Activated CD8-positive, alpha-beta T cell treated with anti-CD3 and anti-CD28 coated beads, Interleukin-2, amount 10 ng/mL, durations not matched to agents 7 days and 5 days (primary cell): ENCODE measurements around the gene AGMO. TPM values are rescaled to one million over a fixed set of nuclear protein-coding genes. Genes with fewer than 3 reads are reported as not detected.

Experiments used
- ATAC-seq: fragments of 150-1000 bp; cut with Tn5 transposase; one replicate; pipeline ENCODE4 v1.10.0; 2021; ENCODE audit warnings: moderate library complexity
- CTCF ChIA-PET: fragments of 350-600 bp; sonication (Branson Sonifier 250); formaldehyde crosslinking; loops from one replicate; lab custom pipeline; 2021; ENCODE audit warnings: antibody characterized with exemption; lab: Charles Lee
- POLR2A ChIA-PET: fragments of 350-600 bp; sonication (Branson Sonifier 250); formaldehyde crosslinking; loops from one replicate; lab custom pipeline; 2021; ENCODE audit warnings: antibody characterized with exemption; lab: Charles Lee
- DNase-seq: peaks from one replicate; pipeline ENCODE4 v3.0.0-alpha.2; 2020
- H3K27ac Mint-ChIP-seq: one replicate; pipeline ENCODE4 v1.8.0; 2021; ENCODE audit warnings: mild to moderate bottlenecking, mixed read lengths
- H3K27me3 Mint-ChIP-seq: one replicate; pipeline ENCODE4 v1.8.0; 2021; ENCODE audit warnings: low read depth, mixed read lengths
- H3K36me3 Mint-ChIP-seq: one replicate; pipeline ENCODE4 v1.8.0; 2021; ENCODE audit warnings: low read depth, mixed read lengths
- H3K4me1 Mint-ChIP-seq: one replicate; pipeline ENCODE4 v1.8.0; 2021; ENCODE audit warnings: low read depth, mixed read lengths
- H3K4me3 Mint-ChIP-seq: one replicate; pipeline ENCODE4 v1.8.0; 2021; ENCODE audit warnings: mild to moderate bottlenecking, mixed read lengths
- H3K9me3 Mint-ChIP-seq: one replicate; pipeline ENCODE4 v1.8.0; 2022; ENCODE audit warnings: mixed read lengths; ENCODE audit not compliant: insufficient read depth
- total RNA-seq, 2 experiments: library from RNA; stranded (reverse); gene quantifications; one replicate each; pipeline ENCODE4 v1.2.3, GENCODE V29; 2021

Gene AGMO
- total RNA-seq, 2 experiments from 2014 or later = not detected

GRCh38 chr7:15219758-15220157 lies 342.1 kb downstream of the AGMO start:
- POLR2A ChIA-PET = no interaction called here
- Mint-ChIP-seq H3K4me1 (no peaks in the 10 kb centered on the region), H3K27ac (no peak overlapping the region)

GRCh38 chr7:15218261-15218660 lies 343.6 kb downstream of the AGMO start:
- CTCF ChIA-PET = no interaction called here
- POLR2A ChIA-PET = no interaction called here
- DNase-seq (no peak), ATAC-seq (no peak)
- no peak overlapping the region for H3K27ac Mint-ChIP-seq
- peaks cover 13% of the 10 kb centered on the region for H3K9me3 Mint-ChIP-seq
- no peak overlapping the region for H3K4me3 Mint-ChIP-seq
- H3K4me1 Mint-ChIP-seq = no peaks in the 10 kb centered on the region
- H3K36me3 Mint-ChIP-seq = no peaks in the 10 kb centered on the region
- no peaks in the 10 kb centered on the region for H3K27me3 Mint-ChIP-seq

More at GRCh38 chr7:15219758-15220157, 342.1 kb downstream of the AGMO start:
- Mint-ChIP-seq H3K27me3 (no peaks in the 10 kb centered on the region), H3K36me3 (no peaks in the 10 kb centered on the region), H3K4me3 (no peak overlapping the region), H3K9me3 (peaks cover 8% of the 10 kb centered on the region)
- CTCF ChIA-PET = no interaction called here
- ATAC-seq = no peak
- DNase-seq = no peak

- Mint-ChIP-seq H3K9me3 (peaks cover 13% of the 10 kb centered on the region), H3K27ac (no peak overlapping the region), H3K4me3 (no peak overlapping the region), H3K27me3 (no peaks in the 10 kb centered on the region), H3K36me3 (no peaks in the 10 kb centered on the region), H3K4me1 (no peaks in the 10 kb centered on the region)
- ATAC-seq = no peak
- POLR2A ChIA-PET = no interaction called here
- CTCF ChIA-PET = no interaction called here
- DNase-seq = no peak
These were observed 346.2 kb downstream of the AGMO start for GRCh38 chr7:15215616-15216015.

GRCh38 chr7:15214976-15215375 lies 346.8 kb downstream of the AGMO start:
- H3K9me3 Mint-ChIP-seq = peaks cover 13% of the 10 kb centered on the region
- H3K27ac Mint-ChIP-seq = no peak overlapping the region
- DNase-seq (no peak), ATAC-seq (no peak)
- ChIA-PET CTCF (no interaction called here), POLR2A (no interaction called here)
- no peaks in the 10 kb centered on the region for H3K27me3 Mint-ChIP-seq
- H3K4me3 Mint-ChIP-seq = no peak overlapping the region
- no peaks in the 10 kb centered on the region for H3K4me1 Mint-ChIP-seq
- no peaks in the 10 kb centered on the region for H3K36me3 Mint-ChIP-seq

GRCh38 chr7:15213093-15213492 lies 348.7 kb downstream of the AGMO start:
- H3K4me1 Mint-ChIP-seq = no peaks in the 10 kb centered on the region
- H3K27ac Mint-ChIP-seq = no peak overlapping the region
- DNase-seq (no peak), ATAC-seq (no peak)
- ChIA-PET POLR2A (no interaction called here), CTCF (no interaction called here)
- no peak overlapping the region for H3K4me3 Mint-ChIP-seq
- H3K36me3 Mint-ChIP-seq = no peaks in the 10 kb centered on the region
- H3K27me3 Mint-ChIP-seq = no peaks in the 10 kb centered on the region
- H3K9me3 Mint-ChIP-seq = peaks cover 13% of the 10 kb centered on the region

GRCh38 chr7:15209429-15209828 lies 352.4 kb downstream of the AGMO start:
- ChIA-PET CTCF (no interaction called here), POLR2A (no interaction called here)
- DNase-seq (no peak), ATAC-seq (no peak)
- Mint-ChIP-seq H3K27ac (no peak overlapping the region), H3K9me3 (peaks cover 7% of the 10 kb centered on the region), H3K4me3 (no peak overlapping the region), H3K4me1 (no peaks in the 10 kb centered on the region), H3K36me3 (no peaks in the 10 kb centered on the region), H3K27me3 (no peaks in the 10 kb centered on the region)

GRCh38 chr7:15204421-15204820 lies 357.4 kb downstream of the AGMO start:
- CTCF ChIA-PET = no interaction called here
- H3K36me3 Mint-ChIP-seq = no peaks in the 10 kb centered on the region
- no peak overlapping the region for H3K27ac Mint-ChIP-seq

GRCh38 chr7:15199482-15199881 lies 362.3 kb downstream of the AGMO start:
- Mint-ChIP-seq H3K4me3 (no peak overlapping the region), H3K27ac (no peak overlapping the region), H3K36me3 (no peaks in the 10 kb centered on the region), H3K27me3 (no peaks in the 10 kb centered on the region), H3K9me3 (no peaks in the 10 kb centered on the region), H3K4me1 (no peaks in the 10 kb centered on the region)
- no peak for ATAC-seq
- no peak for DNase-seq
- ChIA-PET POLR2A (no interaction called here), CTCF (no interaction called here)

More at GRCh38 chr7:15204421-15204820, 357.4 kb downstream of the AGMO start:
- ATAC-seq = no peak
- POLR2A ChIA-PET = no interaction called here
- H3K4me3 Mint-ChIP-seq = no peak overlapping the region
- DNase-seq = no peak
- peaks cover 6% of the 10 kb centered on the region for H3K9me3 Mint-ChIP-seq
- H3K27me3 Mint-ChIP-seq = no peaks in the 10 kb centered on the region
- no peaks in the 10 kb centered on the region for H3K4me1 Mint-ChIP-seq

GRCh38 chr7:15197042-15197977 lies 364.5 kb downstream of the AGMO start:
- Mint-ChIP-seq H3K4me3 (no peak overlapping the region), H3K4me1 (no peaks in the 10 kb centered on the region), H3K36me3 (no peaks in the 10 kb centered on the region), H3K27me3 (no peaks in the 10 kb centered on the region), H3K9me3 (no peaks in the 10 kb centered on the region), H3K27ac (no peak overlapping the region)
- DNase-seq (no peak), ATAC-seq (no peak)
- POLR2A ChIA-PET = no interaction called here
- CTCF ChIA-PET = no interaction called here

- no peaks in the 10 kb centered on the region for H3K36me3 Mint-ChIP-seq
- no peak overlapping the region for H3K27ac Mint-ChIP-seq
- H3K9me3 Mint-ChIP-seq = no peaks in the 10 kb centered on the region
- ChIA-PET CTCF (no interaction called here), POLR2A (no interaction called here)
- no peaks in the 10 kb centered on the region for H3K27me3 Mint-ChIP-seq
- DNase-seq (no peak), ATAC-seq (no peak)
- H3K4me1 Mint-ChIP-seq = no peaks in the 10 kb centered on the region
- no peak overlapping the region for H3K4me3 Mint-ChIP-seq
These were observed 383.8 kb downstream of the AGMO start for GRCh38 chr7:15178065-15178464.

- Mint-ChIP-seq H3K4me1 (no peaks in the 10 kb centered on the region), H3K27ac (no peak overlapping the region), H3K36me3 (no peaks in the 10 kb centered on the region), H3K9me3 (no peaks in the 10 kb centered on the region), H3K4me3 (no peak overlapping the region), H3K27me3 (no peaks in the 10 kb centered on the region)
- ATAC-seq = no peak
- DNase-seq = no peak
- POLR2A ChIA-PET = no interaction called here
- CTCF ChIA-PET = no interaction called here
These were observed 385.7 kb downstream of the AGMO start for GRCh38 chr7:15176089-15176488.

- H3K4me3 Mint-ChIP-seq = no peak overlapping the region
- no peak overlapping the region for H3K27ac Mint-ChIP-seq
- H3K9me3 Mint-ChIP-seq = no peaks in the 10 kb centered on the region
- CTCF ChIA-PET = no interaction called here
- DNase-seq (no peak), ATAC-seq (no peak)
- no peaks in the 10 kb centered on the region for H3K27me3 Mint-ChIP-seq
- H3K4me1 Mint-ChIP-seq = no peaks in the 10 kb centered on the region
- POLR2A ChIA-PET = no interaction called here
- H3K36me3 Mint-ChIP-seq = no peaks in the 10 kb centered on the region
These were observed 386.7 kb downstream of the AGMO start for GRCh38 chr7:15175152-15175551.
